Dermis blood vessel endothelial cell (primary cell): ENCODE measurements around the gene ATXN3. TPM values are rescaled to one million over a fixed set of nuclear protein-coding genes. Genes with fewer than 3 reads are reported as not detected.

Source experiments
- DNase-seq: peaks from one replicate; pipeline ENCODE4 v3.0.0; 2010
- total RNA-seq: library from RNA; depleted of rRNA; stranded (reverse); fragments of >200 nt; gene quantifications from 2 replicates; pipeline ENCODE4 v1.2.3, GENCODE V29; 2014

ATXN3 gene
- 83.6 and 104 TPM in 2 replicates for total RNA-seq

GRCh38 chr14:92106143-92106926 lies at the start of gene ATXN3:
TSS of gene ATXN3 (minus strand) at chr14:92106582. CDS start at chr14:92106552, 30 bp downstream.
- DNase-seq, result peak; percentile 100

DNA sequence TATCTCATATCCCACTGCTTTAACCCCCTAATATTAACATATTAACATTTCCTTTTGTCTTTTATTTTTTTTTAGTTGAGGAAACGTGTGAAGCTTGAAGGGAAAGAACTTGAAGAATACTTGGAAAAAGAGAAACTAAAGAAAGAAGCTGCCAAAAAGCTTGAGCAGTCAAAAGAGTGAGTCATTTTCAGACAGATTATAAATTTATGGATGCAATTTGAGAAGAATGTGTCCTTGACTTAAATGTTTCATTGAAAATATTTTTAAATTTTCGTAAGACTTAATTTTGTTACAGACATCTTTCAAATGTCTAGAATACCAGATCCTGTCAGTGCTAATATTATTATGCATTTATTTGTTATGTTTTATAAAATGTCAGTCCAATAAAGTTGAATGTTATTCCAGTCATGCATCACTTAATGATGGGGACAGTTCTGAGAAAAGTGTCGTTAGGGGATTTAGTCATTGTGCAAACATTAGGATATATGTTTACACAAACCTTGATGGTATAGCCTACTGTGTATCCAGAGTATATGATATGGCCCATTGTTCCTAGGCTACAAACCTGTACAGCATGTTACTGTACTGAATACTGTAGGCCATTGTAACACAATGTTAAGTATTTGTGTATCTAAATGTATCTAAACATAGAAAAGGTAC lies 48.0 kb upstream of the ATXN3 start:
- DNase-seq, result no peak

DNA sequence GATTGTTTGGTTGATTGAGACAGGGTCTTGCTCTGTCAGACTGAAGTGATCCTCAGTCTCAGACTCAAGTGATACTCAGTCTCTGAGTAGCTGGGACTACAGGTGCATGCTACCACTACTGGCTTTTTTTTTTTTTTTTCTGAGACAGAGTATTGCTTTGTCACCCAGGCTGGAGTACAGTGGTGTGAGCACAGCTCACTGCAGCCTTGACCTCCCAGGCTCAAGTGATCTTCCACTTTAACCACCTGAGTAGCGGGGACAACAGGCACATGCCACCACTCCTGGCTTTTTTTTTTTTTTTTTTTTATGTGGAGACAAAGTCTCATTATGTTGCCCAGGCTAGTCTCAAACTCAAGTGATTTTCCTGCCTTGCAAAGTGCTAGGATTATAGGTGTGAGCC lies 47.2 kb upstream of the ATXN3 start:
- DNase-seq, result no peak

DNA sequence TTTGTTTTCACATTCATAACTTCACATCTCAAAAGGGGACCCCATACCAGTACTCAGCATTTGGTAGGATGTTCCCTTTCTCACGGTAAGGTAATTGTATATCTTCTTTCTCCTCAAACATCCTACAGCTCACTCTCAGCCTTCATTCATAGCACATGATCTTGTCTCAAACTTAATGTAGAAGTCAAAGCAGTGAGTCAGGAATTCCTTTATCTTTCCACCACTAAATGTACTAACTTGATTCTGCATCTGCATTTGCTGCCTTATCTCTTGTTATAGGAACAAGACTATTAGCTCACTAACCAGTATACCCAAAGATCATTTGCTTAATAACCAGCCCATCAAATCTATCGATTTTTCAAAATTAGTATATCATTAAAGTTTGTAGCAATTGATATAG lies 38.3 kb upstream of the ATXN3 start:
- DNase-seq, result no peak

DNA sequence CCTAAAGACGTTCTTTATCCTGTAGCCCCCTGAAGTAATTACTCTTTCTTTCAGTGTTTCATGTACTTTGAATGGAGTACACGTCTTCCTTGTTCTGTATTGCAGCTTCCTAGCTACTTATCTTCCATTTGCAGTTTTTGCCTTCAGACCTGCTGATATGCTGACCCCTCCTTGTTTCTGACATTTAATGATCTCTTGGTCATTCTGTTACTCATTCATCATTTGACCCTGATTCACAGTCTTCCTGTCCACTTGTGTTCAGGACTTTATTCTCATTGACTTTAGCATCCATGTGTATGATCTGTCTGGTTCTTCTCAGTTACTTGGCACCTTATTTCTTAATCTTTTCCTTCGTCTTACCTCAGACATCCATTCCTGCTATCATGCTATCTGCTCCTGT lies 37.6 kb upstream of the ATXN3 start:
- DNase-seq, result no peak

GRCh38 chr14:92143309-92143708 lies 36.9 kb upstream of the ATXN3 start:
- no peak for DNase-seq

DNA sequence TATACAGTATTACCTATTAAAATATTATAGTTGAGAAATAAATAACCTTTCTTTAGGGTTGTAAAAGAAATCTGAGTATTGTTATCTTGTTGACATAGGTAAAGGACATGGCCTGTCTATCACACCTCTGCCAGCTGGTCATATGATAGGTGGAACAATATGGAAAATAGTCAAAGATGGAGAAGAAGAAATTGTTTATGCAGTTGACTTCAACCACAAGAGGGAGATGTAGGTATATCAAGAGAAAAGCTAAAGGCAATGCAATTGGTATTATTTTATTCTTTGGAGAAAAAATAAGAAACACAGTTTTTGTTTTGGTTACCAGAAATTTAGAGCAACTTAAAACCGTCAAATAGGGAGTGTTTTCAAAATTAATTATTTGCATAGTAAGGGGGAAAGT lies 28.9 kb upstream of the ATXN3 start:
- peak; percentile 67 for DNase-seq

- no peak for DNase-seq
Observed at GRCh38 chr14:92134456-92134855, 28.1 kb upstream of the ATXN3 start.

- DNase-seq, result peak; percentile 16
Observed at GRCh38 chr14:92122761-92123160, 16.4 kb upstream of the ATXN3 start.

GRCh38 chr14:92122351-92122677 lies 15.9 kb upstream of the ATXN3 start:
- peak; percentile 45 for DNase-seq

DNA sequence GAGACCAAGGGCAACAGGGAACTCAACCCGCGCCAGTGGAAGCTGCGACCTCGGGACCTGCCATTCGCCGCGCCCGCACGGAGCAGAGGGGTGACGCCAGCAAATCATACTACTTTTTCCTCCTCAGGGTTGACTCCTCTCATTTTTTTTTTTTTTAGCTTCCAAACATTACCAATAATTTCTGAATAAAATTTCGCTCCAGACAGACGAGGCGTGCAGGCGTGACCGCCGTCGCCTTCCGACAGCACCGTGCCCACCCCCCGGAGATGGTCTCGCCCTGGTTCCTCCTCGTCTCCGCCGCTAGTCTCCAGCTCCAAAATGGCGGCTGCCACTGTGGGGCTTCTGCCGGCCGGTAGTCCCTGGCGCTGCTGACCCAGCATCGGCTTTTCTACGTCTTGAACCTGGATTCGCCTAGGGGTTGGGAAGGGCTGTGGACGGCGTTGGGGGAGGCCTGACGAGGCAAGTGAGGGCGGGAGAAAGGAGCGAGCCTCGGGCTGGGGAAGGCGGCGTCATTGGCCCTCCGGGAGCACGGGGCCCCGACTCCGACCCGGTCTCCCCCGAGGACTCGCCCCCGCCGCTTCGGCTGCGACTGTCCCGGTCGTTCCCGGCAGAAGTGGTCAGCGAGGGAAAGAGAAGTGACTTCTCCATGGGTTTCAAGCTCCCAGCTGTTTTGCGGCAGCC lies 15.4 kb upstream of the ATXN3 start, which contains the start of the genes CPSF2 and NDUFB1:
Gene CPSF2, plus strand, starts transcription at position 300 of the 681 bp plus-strand sequence. CDS start 9,016 bp downstream, outside the sequence.
Gene NDUFB1, minus strand, starts transcription at position 37 of the 681 bp plus-strand sequence. CDS start 4,069 bp downstream, outside the sequence.
- DNase-seq, result peak; percentile 86

- peak; percentile 62 for DNase-seq
Observed at GRCh38 chr14:92121207-92121669, 14.9 kb upstream of the ATXN3 start.

DNA sequence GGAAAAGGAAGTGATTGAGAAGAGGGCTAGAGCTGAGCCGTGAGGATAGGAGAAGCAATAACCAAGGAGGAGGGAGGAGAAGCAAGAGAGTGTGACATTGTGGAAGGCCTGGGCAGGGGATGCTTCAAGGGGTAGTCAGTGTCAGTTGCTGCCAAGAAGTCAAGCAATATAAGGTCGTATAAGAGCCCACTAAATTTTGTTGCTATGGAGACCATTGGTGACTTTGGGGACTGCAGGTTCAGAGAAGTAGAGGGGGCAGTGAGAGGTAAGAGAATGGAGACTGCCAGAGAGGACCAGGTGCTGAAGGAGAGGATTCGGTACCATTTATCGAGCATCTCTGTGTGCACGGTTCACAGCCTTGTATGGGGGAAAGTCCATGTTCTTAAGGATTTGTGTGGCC lies 3.1 kb upstream of the ATXN3 start:
- no peak for DNase-seq

GRCh38 chr14:92108345-92109254 lies 2.2 kb upstream of the ATXN3 start:
- DNase-seq, result no peak

GRCh38 chr14:92105893-92106142 lies 564 bp downstream of the ATXN3 start:
- peak; percentile 57 for DNase-seq

DNA sequence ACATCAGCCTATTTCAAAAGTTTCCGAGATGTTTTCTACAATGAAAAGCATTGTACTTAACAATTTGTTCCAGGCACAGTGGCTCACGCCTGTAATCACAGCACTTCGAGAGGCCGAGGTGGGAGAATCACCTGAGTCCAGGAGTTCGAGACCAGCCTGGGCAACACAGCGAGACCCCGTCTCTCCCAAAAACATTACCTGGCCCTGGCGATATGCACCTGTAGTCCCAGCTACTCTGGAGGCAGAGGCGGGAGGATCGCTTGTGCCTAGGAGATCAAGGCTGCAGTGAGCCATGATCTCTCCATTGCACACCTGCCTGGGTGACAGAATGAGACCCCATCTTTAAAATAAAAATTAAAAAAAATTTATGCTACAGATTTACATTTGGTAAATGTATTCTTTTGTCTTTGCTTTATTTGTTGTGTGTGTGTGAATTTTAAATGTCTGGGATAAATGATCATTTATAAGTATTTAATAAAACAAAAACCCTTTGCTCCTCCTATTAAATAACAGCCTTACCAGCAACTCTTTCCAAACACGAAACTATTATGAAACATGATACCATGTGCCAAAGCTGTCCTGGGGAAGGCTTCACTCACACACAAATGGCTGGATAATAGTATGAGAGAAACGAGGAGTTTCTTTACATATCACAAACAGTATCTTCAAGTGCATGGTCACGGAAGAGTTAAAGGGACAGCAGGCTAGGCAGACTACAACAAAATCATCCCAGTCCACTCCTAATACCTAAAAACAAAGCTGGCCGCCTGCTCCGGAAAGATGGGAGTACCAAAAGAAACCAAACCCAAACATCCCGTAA lies 1.1 kb downstream of the ATXN3 start:
- DNase-seq, result no peak

DNA sequence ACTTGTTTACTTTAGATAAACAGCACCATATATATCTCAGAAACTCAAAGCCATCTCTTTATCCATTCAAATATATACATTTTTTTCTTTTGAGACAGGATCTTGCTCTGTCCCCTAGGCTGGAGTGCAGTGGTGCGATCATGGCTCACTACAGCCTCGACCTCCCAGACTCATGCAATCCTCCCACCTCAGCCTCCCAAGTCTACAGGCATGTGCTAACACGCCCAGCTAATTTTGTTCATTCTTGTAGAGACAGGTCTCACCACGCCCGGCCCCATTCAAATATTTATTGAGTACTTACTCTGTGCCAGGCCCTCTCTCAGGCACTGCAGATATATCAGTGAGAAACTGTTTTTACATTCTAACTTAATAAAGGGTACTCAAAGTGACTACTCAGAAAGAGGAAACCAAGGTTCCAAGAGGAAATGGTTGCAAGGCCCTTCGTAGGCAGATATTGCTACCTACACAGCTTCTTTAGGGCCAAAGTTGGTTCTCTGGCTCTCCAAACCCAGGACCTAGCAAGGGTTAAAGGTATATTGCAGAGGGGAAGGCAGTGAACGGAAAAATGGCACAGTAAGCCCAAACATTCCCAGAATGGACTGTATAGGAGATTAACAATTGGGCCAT lies 2.9 kb downstream of the ATXN3 start:
- DNase-seq, result no peak

- no peak for DNase-seq
Observed at GRCh38 chr14:92099802-92100201, 6.6 kb downstream of the ATXN3 start.

DNA sequence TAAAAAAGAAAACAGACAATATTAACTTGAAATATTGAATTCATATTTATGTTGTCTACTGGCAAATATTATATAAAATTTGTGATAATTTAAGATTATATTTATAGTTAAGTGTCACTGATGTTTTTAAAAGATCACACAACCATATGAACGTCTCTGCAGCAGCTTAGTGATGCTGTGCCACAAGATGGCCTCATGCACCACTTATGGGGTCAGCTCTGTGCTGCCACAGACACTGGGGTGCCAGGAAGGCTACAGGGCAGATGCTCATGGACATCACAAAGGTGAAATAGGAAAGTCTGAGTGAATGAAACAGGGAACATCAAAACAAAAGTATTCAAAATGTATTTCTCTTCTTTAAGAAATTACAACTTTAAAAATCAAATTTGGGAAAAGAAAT lies 13.1 kb downstream of the ATXN3 start:
- DNase-seq, result peak; percentile 13

DNA sequence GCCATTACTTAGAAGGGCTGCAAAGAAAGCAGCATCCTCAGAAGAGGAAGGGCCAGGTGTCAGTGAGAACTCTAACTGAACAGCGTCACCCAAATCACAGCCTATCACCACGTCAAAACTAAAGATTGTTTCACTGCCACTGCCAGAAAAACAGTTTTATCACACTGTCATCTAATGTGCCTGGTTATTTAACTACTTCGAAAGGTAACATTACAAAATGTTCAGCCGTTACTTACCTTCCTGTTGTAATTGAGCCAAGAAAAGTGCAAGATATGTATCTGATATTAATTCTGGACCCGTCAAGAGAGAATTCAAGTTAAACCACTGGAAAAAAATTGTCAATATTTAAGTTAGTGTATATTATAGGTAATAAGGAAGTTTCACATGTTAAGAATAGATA lies 17.9 kb downstream of the ATXN3 start:
- DNase-seq, result no peak

GRCh38 chr14:92074555-92074954 lies 31.8 kb downstream of the ATXN3 start:
- DNase-seq, result no peak
